NCI-H128 (cell line): ENCODE measurements around the gene PEPD.

Experiments used
- DNase-seq: peaks from one replicate; lab custom pipeline; 2025; ENCODE audit not compliant: unreplicated experiment; lab: John Stamatoyannopoulos, UW

The PEPD gene

DNA sequence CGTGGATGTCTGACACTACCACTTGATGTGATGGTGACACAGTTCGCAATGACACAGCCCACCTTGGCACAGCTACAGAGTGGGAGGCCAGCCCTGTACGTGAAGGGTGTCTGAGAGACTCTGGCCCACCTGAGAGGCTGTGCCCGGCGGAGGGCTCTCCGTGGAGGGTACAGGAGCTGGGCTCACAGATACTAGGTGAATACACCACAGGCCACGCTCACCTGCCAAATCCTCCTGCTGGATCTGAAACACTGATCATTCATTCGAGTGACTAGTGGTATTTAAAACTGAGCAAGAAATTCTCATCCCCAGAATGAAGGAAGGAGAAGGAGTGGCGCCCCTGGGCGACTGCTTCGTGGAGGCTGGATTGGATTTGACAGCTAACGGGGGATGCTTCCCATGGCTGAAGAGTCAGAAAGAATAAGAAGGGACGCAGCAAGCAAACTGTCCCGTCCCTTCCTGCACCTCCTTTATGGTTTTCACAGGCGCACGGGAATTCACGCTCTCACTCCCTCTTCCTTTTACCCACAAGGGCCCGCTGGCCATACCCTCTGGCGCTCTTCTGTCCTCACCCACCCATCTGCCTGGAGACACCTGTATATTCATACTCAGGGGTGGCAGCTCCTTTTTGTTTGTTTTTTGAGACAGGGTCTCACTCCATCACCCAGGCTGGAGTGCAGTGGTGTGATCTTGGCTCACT lies 123.1 kb downstream of the PEPD start:
- no peak for DNase-seq

DNA sequence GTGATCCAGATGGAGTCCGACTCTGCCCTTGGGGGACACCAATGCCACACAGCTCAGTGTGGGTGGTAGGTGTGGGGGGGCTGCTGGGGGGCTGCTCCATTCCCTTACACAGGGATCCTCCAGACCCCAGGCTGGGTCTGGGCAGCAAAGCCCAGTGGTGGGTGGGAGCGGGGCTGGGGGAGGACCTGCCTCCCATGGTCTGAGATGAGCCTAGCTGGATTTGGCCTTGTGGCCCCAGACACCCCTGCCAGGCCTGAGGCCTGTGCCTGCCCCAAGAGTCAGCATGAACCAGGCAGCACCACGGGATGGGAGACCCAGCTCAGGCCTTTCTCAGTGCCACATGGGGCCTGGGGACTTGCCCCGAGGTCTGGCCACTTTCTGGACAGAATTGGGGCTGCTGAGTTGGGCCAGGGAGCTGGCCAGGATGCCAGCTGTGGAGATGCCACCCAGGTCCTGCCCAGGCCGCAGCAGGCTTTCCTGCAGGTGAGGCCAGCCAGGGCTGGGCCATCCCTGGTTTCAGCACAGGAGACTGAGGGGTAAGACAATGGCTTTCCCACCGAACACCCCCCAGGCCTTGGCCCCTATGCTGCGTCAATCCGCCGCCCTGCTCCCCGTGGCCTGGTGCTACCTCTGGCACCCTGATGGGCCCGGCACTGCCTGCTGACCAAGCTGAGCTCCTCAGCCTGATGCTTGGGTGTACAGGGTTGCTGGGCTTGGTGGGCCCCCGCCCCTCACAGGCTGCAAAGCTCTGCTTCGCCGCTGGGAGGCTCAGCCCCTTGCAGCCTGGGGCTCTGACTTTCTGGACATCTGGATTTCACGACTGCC lies 123.8 kb downstream of the PEPD start:
- no peak for DNase-seq

DNA sequence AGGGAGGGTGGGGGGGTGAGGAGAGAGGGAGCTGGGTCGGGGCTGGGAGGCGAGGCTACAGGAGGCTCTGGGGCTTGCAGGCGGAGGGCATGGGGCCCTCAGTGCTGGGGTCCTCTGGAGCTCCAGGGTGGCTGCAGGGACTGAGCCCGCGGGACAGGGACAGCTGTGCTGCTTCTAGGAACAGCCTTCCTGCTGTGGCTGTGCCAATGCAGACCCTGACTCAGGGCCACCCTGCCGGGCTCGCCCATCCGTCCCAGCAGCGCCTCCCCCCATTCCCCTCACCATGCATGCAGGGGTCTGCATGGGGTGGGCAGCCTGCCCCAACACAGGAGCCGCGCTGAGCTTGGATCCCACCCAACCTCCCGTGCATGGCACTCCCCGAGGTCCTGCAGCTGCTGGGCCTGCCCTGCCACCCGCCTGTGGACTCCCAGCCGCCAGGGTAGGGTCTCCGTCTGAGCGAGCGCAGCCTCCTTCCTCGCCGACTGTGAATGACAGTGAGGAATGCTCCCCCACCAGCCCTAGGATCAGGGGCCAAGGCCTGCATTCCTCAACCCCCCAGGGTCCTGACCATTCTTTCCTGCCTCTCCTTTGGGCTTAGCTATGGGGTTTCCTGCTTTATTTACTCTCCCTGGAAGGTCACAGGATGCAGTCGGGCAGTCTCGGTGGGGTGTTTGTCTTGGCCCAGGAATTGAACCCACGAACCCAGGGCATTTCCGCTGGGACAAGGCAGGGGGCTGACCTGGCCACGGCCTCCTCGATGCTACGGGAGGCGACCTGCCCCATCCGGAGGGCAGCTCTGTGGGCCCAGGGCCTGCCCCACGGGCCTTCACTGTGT lies 124.7 kb downstream of the PEPD start:
- no peak for DNase-seq

DNA sequence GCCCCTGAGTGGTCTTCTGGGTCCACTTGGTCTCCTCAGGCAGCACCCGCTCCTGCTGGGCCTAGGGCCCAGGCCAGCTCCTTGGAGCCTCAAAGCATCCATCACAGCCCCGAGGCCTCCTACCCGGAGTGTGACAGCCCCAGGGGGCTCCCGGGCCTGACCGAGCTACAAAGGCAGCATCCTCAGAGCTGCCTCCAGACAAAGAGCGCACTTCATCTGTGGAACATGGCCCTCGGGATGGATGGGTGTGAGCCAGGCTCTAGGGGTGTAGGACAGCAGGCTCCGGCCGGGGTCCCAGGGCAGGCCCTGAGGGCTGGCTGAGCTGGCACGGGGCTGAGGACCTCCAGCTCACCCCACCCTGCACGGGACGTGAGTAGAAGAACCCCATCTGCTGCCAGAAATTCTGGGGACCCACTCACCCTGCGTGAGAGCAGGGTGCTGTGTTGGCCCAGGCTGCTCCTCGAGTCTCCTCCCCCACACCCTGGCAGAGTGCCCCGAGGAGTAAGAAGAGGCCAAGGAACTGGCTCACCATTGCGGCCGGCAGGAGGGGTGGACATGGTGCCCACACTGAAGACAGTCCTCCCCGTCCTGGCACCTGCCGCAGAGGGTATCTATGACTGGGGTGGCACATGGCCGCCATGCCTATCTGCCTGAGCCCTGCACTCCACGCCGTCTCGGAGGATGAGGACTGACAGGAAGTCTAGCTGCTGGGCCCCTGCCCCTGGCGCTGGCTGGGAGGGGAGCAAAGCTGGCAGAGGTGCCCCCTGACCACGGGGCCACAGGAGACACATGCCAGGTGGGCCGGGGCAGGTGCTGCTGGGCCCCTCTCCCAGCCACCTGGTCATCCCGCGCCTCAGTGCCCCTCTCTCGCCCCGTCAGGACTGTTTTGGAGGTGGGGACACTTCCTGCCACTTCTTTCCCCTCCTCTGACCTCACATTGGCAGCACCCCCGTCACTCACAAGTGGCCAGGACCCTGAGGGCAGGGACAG lies 125.7 kb downstream of the PEPD start:
- no peak for DNase-seq

DNA sequence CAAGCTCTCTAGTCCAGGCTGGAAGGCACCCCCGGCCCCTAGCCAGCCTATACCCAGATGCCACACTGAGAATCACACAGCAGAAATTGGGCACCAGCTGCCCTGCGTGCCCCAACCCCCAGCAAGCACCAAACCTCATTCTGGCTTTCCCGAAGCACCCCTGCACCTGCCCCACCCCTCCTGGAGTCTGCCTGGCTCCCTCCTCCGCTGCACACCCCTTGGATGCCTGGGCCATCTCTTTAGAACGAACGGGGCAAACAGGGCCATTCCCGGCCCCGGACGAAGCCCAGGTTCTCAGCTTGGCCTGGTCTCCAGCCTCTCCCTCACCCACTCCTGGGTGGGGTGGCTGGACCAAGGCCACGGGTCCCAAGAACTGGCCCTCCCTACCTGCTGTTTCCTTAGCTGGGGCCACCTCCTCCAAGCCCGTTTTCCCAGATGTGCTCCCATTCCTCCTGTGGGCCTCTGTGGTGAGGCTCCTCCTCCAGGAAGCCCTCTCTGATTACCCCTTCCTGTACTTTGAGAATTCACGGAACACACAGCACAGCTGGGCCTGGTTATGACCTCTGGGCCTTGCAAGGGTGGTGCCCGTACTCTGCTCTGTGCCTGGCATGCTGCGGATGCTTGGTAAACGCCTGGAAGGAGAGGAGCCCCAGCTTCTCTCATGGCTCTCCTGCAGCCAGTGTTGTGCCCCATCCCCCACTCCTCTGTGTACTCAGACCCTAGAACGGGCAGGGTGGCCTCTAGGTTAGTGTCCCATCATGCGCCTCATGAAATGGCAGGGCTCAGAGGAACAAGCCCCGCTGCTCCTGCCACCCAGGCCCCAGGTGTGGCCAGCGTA lies 126.6 kb downstream of the PEPD start:
- DNase-seq = no peak

DNA sequence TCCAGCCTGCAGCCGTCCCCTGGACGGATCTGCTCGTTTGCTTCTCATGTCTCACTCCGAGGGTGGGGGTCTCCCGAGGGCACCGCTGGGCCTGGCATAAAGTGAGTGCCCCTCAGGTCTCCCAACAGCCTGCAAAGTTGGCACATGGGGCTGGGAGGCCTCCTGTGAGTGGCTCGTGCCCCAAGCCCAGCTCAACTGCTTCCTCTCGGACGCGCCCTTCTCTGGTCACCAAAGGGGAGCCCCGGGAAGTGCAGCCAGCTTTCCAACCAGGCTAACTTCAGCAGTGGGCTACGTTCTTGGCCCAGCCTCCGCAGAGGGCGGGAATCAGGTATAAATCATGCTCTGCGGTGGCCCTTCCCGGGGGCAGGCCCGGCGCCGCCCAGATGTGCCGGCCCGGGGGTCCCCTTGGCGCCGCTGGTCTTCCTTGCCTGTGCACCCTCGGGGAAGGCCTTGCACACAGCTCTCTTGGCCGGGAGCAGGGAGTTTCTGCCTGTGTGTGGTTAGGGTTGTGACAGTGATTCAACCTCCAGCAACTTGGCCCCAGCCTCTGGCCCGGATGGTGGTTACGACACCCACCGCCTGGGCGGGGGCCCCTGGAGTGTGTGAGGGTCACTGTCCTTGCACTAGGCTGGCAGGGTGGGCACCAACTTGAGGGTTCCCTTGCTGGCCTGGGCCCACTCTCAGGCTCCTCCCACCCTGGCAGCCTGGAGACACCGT lies 127.4 kb downstream of the PEPD start:
- no peak for DNase-seq

DNA sequence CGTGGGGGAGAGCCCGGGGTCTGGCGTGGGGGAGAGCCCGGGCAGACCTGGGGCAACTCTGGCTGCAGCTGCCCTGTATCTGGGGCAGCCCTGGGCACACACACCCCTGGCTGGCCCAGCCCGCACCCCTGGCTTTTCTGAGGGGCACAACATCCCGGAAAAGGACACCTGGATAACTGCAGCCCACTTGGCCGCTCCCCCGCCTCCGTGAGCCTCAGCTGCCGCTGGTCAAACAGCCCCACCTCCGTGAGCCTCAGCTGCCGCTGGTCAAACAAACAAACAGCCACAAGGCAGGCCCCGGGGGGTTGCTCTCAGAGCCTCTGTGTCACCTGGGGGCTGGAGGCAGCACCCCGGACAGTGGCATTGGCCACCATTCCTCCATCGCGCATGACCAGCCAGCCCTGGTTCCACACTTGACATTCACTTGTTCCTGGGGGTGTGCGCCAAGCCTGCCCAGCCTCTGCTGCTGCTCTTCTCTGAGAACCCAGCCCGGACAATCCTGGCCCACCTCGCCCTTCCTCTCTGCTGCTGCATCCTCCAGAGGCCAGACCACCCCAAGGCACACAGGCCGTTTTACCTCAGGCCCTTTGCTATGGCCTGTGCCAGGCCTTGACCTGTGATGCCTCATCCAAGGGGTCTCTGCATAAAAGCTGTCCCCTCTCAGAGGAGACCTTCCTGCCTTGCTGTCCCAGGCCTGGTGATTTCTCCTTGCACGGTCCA lies 128.1 kb downstream of the PEPD start:
- no peak for DNase-seq

DNA sequence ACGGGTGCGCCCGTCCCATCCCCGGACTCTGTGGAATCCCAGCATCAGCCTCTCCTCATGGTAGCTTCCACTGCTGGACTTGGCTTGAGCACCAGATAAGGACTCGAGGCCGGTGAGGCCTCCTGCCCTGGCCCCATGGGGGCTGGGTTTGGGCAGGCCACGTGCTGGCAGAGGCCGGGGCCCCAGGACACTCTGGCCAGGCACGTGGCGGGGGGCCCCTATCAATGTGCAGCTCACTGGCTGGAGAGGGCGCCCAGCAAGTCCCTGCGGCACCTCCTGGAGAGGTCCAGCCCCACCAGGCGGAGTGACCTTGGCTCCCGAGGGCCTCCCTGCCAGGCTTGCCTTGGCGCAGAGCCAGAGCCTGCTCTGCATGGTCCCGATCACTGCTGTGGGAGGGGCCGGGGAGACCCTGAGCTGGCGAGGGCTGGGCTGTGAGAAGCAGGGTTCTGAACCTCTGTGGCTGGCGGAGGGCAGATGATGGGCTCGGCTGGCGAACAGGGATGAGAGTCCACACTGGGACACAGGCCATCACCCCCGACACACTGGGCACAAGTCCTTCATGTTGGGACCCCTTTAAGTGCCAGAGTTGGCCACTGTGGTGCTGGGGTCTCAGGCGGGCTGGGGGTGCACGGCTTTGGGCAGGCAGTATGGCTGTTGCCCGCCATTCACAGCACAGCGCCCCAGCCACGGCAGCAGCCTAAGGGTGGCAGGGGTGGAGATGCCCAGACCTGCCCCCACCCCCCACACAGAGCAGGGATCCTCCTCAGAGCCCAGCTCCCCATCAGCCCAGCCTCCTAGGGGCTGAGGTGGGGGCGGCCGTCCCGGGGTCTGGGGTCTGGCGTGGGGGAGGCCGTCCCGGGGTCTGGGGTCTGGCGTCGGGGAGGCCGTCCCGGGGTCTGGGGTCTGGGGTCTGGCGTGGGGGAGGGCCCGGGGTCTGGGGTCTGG lies 129.0 kb downstream of the PEPD start:
- DNase-seq = no peak

DNA sequence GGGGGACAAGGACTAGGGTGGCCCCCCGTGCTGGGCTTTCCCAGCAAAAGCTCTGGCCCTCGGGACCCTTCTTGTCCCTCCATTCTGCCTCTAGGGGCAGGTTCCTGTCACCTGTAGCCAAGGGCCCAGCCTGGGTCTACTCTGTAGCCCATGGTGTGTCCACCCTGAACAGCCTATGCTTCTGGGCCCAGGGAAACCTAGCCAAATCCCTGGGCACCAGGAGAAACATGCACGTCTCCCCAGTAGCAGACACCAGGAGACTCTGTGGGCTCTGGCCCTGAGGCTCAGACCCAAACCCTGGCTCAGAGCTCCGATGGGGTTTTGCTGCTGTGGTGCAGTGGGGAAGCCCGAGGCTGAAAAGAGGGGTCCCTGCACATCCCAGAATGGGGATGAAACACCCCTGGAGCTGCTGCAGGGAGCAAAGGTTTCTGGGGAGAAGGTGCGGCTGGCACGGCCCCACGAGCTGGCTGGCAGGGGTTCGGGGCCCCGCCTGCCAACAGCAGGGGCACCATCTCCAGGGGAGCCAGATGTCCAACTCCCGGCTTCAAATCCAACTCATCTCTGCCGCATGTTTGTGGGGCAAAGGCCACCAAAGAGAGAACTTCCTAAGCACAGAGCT lies 129.9 kb downstream of the PEPD start:
- no peak for DNase-seq

DNA sequence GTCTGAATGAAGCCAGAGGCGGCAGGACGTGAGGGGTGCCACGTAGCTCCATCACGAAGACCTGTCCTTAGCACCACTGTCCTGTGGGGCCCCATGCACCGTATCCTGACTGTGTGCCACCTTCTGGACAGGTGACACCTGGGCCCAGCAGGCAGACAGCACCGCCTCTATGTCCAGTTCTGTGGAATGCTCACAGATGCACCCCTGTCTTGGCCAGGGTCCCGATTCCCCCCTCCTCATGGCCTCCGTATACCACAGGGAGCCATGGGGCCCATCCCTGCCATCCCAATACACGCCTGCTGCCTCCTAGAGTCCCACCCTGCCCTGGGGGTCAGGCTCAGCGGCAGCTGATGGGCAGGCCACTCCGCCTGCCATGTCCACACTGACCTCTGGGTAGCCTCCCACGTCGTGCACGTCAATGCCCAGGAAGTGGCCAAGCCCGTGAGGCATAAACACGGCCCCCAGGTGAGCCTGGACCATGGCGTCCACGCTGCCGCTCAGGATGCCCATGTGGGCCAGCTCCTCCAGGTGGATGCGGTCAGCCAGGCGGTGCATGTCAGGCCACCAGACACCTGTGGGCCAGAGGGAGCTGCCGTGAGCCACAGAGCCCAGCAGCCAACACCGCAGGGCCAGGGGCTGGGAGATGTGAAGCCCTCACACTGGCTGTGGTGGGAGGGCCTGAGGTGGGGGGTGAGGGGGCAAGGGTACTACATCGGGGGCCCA lies 130.5 kb downstream of the PEPD start:
- DNase-seq = no peak

DNA sequence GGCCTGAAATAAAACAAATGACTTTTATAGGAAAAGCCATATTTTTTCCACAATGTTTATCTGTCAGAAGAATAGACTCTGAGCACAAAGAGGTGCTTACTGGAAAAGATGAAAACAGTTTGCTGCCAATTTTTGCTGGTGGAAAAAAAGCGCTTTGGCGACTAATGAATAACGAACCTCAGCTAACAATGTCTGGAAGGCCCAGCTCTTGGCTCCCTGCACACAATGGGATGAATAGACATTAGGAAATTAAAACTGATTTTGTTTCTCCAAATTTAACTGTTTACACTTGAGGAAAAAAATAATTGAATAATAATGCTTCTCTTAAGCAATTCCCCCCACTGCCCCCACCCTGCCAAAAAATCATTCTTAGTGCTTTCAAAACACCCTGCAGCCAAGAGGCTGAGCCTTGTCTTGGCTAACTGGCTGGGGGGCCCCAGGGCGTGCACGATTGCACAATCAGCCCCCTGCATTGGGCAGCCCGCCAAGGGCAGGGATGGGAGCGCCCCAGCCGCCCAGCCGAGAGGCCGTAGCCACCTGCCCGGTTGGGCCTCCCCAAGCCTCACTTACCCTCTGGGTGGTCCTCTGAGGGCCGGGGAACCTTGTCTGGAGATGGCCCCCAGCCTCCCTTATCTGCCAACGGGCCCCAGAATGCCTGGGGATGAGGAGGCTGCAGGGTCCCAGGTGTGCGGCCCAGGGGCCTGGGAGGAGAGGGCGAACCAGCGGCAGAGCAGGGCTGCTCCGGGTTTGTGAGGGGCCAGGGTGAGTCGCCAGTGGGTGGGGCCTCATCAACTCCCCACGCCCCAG lies 131.3 kb downstream of the PEPD start:
- DNase-seq = no peak

DNA sequence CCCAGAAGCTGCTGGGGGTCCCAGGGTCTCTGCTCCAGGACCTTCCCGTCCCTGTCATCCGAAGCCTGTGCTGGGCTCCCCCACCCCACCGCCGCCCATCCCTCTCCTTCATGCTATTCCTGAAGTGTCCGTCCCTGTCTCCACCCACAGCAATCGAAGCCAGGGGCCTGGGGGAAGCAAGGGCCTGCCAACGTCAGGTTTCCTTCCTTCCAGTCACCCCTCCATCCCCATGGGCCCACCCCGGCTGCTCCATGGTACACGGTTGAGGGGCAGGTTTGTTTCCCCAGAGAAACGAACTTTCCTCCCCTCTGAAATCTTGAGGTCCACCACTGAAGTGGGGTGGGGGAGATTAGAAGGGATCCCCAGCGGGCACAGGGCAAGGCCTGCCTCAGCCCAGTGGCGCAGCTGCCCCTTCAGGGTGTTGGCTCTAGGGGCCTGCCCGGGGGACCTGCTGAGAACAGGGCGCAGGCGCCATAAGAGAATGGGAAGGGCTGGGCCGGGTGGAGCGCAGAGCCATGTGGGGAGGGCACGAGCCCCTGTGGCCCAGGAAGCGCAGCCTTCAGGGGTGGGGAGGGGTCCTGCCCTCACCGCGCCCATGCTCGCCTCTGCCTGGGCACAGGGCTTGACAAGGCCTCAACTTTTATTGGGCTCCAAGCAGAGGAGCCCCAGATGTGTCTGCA lies 132.0 kb downstream of the PEPD start:
- DNase-seq = no peak

DNA sequence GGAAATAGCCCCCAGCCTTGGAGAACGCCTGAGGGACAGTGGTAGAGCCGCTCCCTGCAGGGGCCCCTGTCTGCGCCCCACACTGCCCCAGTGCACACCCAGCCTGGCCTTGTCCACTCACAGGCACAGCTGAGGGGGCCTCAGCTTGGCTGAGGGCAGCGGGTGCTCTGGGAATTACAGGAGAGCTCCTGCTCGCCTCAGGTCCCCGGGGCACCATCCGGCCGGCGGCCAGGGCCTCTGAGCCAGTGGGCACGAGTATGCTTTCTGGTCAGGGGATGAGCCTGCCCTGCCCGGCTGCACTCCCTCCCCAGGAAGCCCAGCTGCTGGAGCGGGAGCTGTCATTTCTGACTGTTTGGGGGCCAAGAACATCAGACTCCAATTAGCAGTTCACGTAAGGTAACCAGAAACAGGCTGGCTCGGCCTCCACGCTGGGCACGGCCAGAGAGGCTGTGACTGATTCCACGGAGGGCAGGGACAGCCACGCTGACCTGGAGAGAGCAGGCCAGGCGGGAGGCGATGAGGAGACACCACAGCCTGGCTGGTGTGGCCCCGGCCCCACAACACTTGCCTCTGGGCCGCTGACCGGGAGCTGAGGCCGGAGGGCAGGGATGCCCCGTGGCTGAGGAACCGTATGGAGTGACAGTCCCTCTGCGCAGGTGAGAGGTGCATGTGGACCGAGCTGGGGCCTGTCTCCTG lies 132.7 kb downstream of the PEPD start:
- DNase-seq = no peak

DNA sequence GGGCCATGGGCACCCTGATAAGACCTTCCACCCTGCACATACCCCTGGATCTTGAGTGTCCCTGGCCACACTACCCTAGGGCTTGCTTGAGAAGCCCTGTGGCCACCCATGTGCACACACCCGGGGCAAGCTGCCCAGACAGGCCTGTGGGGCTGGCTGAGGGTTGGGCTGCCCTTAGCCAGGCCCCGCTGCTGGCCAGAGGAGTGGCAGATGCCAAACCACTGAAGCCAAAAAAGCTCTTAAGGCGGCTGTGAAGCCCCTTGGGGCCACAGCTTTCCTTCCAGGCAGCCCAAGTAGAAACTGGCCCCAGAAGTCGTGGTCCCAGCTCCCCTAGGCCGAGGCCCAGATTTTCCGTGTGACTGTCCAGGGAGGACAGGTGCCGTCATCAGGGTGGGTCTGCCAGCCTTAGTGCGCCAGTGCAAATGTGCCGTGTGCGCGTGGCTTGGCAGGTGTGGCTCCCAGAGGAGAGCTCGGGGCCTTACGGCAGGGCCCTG lies 133.3 kb downstream of the PEPD start:
- no peak for DNase-seq
